Dermis microvascular lymphatic vessel endothelial cell (primary cell): ENCODE results near the gene ZDHHC15. TPM values are rescaled to one million over a fixed set of nuclear protein-coding genes. Genes with fewer than 3 reads are reported as not detected.

Experiments
- total RNA-seq: library from RNA; depleted of rRNA; stranded (reverse); fragments of >200 nt; gene quantifications from 2 replicates; pipeline ENCODE4 v1.2.1, GENCODE V29; 2014

The ZDHHC15 gene
- total RNA-seq, 1 donor from 2014 or later: not detected

Other genes with a start within 250 kb of the ZDHHC15 start
- 15.0 and 16.3 TPM in 2 replicates for gene UPRT, start 249.0 kb downstream of the ZDHHC15 start, total RNA-seq